ENCODE data around the gene DLG3. TPM values are rescaled to one million over a fixed set of nuclear protein-coding genes. Genes with fewer than 3 reads are reported as not detected.
A peak's percentile ranks its signal among the peaks of the same experiment; 100 is the strongest.
"Not testable (repeated sequence)": the region's sequence is repeated elsewhere in the genome, so short reads cannot be mapped to it uniquely, and the experiment has no call there.

The DLG3 gene
- polyA plus RNA-seq (ENCODE audit: insufficient read length in 4 of 4) = 10 to 100 TPM; 31.2 to 45.6 (median 42.1) TPM

- no peak for DNase-seq (ENCODE audit: low read depth in 4 of 4, low spot score in 3 of 4)
Observed at GRCh38 chrX:70444326-70444945, at the start of gene DLG3. Gene DLG3 (plus strand): TSS chrX:70444835. CDS start chrX:70445202, 367 bp downstream.

DNA sequence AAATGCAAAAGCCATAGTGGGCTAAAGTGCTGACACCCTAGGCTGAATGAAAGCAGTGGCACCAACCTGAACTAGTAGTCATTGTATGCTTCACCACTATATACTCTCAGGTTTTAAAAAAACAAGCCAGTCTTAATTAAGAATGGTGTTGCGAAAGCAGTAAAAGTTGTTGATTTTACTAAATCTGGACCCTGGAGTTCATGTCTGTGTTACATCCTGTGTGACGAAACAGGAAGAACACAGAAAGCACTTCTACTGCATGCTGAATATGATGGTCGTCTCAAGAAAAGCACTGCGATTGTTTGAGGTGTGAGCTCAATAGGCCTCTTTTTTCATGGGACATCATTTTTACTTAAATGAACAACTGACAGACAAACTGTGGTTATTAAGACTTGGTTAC is 45.7 kb upstream of the DLG3 start:
- DNase-seq (ENCODE audit: low read depth in 4 of 4, low spot score in 3 of 4) = no peak

GRCh38 chrX:70400181-70400580 is 44.5 kb upstream of the DLG3 start:
- not testable (repeated sequence) for DNase-seq (ENCODE audit: low read depth in 4 of 4, low spot score in 3 of 4)

- no peak for DNase-seq (ENCODE audit: low read depth in 4 of 4, low spot score in 3 of 4)
Observed at GRCh38 chrX:70402721-70403120, 41.9 kb upstream of the DLG3 start.

- DNase-seq (ENCODE audit: low read depth in 4 of 4, low spot score in 3 of 4) = no peak
Observed at GRCh38 chrX:70405003-70405402, 39.6 kb upstream of the DLG3 start.

DNA sequence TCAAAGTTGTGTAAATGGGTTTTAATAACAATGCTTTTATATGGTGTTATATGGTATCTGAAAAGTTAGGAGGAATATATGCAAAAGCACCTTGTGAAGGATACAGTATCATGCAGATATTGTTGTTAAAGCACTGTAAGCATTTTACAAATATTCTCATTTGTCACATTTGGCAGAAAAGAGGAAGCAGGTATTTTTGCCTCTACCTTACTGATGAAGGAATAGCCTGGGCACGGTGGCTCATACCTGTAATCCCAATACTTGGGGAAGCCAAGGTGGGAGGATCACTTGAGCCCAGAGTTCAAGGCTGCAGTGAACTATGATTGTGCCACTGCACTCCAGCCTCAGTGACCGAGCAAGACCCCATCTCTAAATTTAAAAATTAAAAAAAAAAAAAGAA is 33.7 kb upstream of the DLG3 start:
- no peak for DNase-seq (ENCODE audit: low read depth in 4 of 4, low spot score in 3 of 4)

GRCh38 chrX:70411475-70411874 is 33.2 kb upstream of the DLG3 start:
- no peak for DNase-seq (ENCODE audit: low read depth in 4 of 4, low spot score in 3 of 4)

- DNase-seq (ENCODE audit: low read depth in 4 of 4, low spot score in 3 of 4) = no peak
Observed at GRCh38 chrX:70421618-70422017, 23.0 kb upstream of the DLG3 start.

GRCh38 chrX:70422851-70423341 is 21.7 kb upstream of the DLG3 start, which contains the start of gene GDPD2:
Gene GDPD2 (plus strand): TSS chrX:70423314. CDS start chrX:70424985, 1,671 bp downstream.
- peak in 3 of 4 donors; percentile 33 to 36 (median 33) for DNase-seq (ENCODE audit: low read depth in 4 of 4, low spot score in 3 of 4)

DNA sequence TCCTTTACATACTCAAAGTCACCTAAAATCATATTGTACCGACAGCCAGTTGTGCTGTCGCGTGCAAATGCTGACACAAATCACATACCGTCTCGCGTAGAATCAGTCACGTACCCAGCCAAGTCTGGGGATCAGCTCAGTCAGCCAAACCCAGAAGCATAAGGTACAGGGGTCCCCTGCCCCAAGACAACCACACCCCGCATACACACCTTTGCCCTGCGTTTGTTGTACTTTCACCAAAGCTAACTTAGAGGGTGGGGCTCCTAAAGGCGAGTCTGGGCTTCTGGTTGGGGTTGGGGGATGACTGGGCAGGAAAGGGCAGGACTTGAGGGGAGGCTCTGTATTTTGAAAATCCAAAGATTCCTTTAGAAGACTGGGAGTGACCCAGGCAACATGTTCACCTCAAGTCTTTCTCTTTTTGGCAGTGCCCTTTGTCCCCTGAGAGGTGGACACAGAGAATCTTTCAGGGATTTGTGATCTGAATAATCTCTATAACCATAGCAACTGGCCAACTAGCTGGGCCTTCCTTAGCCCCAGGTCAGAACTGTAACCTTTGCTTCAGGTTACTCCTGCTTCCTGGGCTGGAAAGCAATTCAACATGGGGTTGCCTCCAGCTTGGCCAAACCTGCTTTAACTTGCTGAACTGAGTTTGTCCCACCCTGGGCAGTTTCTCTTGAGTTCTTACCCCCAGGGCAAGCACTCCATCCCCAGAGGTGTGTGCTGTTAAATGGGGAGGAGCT is 20.5 kb upstream of the DLG3 start:
- DNase-seq (ENCODE audit: low read depth in 4 of 4, low spot score in 3 of 4) = no peak

GRCh38 chrX:70424801-70425200 is 19.8 kb upstream of the DLG3 start:
- no peak for DNase-seq (ENCODE audit: low read depth in 4 of 4, low spot score in 3 of 4)

GRCh38 chrX:70426286-70427278 is 18.1 kb upstream of the DLG3 start:
- no peak for DNase-seq (ENCODE audit: low read depth in 4 of 4, low spot score in 3 of 4)

DNA sequence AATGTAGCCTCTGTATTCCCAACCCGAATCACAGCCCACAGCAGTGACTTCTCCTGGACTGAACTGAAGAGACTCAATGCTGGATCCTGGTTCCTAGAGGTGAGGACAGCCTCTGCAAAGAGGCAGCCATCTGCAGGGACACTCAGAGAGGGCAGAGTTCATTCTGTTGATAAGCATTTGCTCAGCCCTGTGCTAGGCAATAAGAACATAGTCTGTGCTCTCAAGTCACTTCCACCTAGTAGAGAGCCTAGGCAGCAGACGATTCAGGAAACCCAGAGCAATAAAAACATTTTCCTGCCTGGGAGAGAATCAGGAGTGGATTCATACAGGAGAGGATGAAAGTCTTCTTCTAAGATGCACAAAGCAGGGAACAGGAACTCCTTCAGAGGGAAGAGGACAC is 17.3 kb upstream of the DLG3 start:
- no peak for DNase-seq (ENCODE audit: low read depth in 4 of 4, low spot score in 3 of 4)

DNA sequence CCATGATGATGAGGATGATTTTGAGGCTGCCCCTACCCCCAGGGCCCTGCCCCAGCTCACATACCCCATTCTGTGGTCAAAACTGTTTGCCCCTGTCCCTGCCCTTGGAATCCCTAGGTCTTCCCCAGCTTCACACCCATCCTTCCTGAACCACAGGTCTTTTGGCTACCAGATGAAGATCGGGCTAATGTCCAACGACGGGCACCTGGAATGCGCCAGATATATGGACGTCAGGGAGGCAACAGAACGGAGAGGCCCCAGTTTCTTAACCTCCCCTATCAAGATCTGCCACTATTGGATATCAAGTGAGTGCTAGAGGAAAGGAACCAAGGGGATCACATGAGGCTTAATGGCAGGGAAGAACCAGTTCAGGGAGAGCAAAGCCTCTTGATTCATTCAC is 14.9 kb upstream of the DLG3 start:
- no peak for DNase-seq (ENCODE audit: low read depth in 4 of 4, low spot score in 3 of 4)

DNA sequence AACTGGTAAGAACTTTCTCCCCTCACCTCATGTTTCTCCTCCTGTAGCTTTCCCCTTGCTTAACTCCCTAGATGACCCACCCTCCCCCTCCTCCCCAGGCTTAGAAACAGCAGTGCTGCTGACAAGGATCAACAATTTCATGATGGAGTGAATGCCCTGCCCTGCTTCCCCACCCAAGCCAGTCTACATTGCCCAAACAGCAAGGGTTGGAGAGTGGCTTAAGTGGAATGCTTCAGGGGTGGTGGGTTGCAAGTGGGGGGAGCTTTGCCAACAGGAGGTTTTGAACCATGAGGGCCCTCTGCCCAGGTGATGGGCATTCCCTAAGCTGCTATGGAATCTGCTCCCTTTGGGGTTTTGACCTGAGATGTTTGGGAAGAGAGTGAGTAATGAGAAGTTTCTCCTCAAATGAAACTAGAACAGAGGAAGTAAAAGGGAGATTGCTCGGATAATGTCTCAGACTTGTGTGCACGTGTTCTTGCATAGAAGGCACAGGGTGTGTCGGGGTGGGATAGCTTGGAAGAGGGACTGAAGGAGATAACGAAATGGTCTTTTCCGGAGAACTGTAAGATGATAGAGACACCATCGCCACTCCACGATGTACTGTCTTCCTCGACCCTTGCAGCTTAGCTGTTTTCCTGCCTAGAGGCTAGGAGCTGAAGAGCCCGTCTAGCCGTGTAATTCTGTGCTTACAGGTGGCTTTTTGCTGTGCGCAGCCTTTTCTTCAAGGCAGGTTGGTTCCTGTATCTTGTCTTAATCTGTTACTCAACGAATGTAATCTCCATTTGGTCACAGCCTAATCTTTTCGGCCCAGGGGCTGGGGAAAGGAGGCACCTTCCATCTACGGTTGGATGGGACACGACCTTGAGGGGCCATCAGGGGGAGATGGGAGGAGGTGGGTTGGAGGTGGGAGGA is 11.4 kb upstream of the DLG3 start:
- DNase-seq (ENCODE audit: low read depth in 4 of 4, low spot score in 3 of 4) = no peak

DNA sequence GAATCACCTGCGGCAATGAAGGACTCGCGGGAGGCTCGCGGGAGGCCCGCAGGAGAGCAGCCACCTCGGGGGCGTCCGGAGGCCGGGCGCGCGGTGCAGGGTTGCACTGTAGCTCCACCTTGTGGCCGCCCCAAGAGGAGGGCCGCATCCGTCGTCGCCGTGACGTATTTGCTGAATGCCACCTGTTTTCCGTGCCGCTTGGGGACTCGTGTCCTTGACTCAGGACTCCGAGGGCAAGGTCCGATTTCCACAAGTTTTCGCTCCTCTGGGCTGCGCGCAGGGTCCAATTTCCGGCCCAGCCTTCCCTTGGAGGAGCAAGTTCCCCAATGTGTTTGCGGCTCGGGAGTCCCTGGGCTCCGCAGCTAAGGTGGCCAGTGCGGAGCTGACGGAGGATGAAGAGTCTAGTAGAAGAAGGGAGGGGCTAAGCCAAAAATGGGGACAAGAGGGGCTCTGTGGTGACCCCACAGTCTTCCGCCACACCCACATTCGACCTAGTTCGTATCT is 10.7 kb upstream of the DLG3 start:
- DNase-seq (ENCODE audit: low read depth in 4 of 4, low spot score in 3 of 4) = peak in 1 of 4 donors; percentile 30

DNA sequence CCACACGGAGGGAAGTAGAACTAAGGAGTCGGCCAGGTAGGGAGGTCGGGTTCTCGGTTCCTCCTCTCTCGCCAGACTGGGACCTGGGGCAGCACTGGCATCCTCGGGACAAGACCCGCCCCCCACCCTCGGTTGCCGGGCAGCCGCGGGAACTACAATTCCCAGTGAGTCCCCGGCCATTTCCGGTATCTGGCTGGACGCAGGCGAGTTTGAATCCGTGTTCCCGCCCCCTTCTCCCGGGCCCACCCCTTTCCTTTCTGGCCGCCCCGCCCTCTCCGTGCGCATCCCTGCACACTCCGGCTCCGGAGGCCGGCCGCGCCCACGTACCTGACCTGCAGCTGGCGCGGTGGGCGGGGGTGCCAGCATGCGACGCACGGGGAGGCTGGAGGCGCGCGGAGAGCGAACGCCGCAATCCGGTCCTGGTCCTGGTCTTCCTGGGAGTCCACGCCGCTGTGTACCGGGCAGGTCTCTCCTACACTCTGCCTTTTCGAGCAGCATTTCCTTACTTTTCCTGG is 10.2 kb upstream of the DLG3 start:
- DNase-seq (ENCODE audit: low read depth in 4 of 4, low spot score in 3 of 4) = peak in 1 of 4 donors; percentile 57

DNA sequence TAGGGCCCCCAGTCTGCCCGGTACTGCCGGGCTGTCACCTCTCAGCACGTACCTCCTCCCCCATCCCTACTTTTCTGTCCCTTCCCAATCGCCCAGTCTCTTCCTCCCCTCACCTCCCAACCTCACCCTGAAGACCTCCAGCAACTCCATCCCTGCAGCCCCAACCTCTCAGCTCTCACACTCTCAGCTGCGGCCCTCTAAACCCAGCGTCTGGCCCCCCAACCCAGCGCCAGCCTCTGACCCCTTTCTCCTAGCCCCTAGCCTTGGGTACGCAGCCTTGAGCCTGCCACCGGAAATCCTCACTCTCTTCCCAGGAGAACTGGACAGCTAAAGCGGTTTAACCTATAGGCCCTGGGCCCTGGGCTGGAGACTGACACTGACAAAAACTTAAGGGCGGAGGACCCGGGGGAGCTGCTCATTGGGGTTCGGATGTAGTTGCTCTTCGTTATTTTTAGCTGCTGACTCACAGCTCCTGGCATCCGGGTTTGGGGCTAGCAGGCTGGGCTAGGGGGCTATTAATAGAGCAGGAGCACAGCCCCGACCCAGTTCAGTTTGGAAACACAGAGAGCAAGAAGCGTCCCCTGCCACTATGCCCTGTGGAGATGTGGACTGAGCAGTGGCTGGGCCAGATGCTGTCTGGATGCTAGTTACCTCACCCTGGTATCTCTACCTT is 9.6 kb upstream of the DLG3 start:
- DNase-seq (ENCODE audit: low read depth in 4 of 4, low spot score in 3 of 4) = no peak

DNA sequence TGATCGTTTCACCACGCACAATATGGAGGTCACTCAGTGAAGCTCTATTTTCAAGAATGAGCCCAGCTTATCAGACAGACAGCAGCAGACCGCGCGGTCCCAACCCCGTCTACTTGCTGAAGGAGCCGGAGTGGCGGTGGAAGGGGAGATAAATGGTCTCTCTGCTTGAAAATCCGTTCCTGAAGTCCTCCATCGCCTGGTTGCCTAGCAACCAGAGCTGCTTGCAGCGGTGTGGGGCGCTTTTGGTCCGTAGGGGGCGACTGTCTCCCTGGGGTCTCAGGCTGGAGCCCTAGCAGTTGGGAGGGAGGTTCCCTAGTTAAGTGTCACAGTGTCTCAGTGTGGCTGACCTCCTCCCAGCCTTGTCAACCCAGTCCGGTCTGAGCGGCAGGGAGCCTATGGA is 8.3 kb upstream of the DLG3 start:
- no peak for DNase-seq (ENCODE audit: low read depth in 4 of 4, low spot score in 3 of 4)
